HEK293 (cell line): ENCODE measurements around the gene ZCCHC24.
A peak's percentile ranks its signal among the peaks of the same experiment; 100 is the strongest.

ENCODE experiments used
- CTCF ChIA-PET: fragments of 350-600 bp; formaldehyde crosslinking; extraction: SDS; loops from one replicate; lab custom pipeline; 2021; ENCODE audit warnings: antibody characterized with exemption; lab: Yijun Ruan, JAX
- POLR2A ChIA-PET: fragments of 300-600 bp; formaldehyde crosslinking; extraction: SDS; loops from one replicate; lab custom pipeline; 2020; ENCODE audit warnings: antibody characterized with exemption, inconsistent platforms; lab: Yijun Ruan, JAX
- H3K27ac ChIP-seq: fragments of 200-500 bp; sonication (Bioruptor generic); 2 replicates; pipeline ENCODE4 v1.5.1; 2014; ENCODE audit warnings: low read depth, low read length, control low read depth, inconsistent platforms; ENCODE audit errors: extremely low read depth
- H3K36me3 ChIP-seq, 2 experiments: fragments of 200-500 bp in 1 of 2; sonication (Bioruptor generic) in 1 of 2; 1 replicate in 1 of 2; 2 replicates in 1 of 2; pipeline ENCODE4 v1.5.1; 2014 to 2017; ENCODE audit warnings: inconsistent platforms in 2 of 2, low read length in 2 of 2; ENCODE audit not compliant: control insufficient read depth in 2 of 2, insufficient read depth in 1 of 2
- H3K4me1 ChIP-seq: fragments of 200-500 bp; sonication (Bioruptor generic); 2 replicates; pipeline ENCODE4 v1.5.1; 2014; ENCODE audit warnings: mild to moderate bottlenecking, low read length, inconsistent platforms; ENCODE audit not compliant: control insufficient read depth, insufficient read depth
- H3K4me3 ChIP-seq: 2 replicates; pipeline ENCODE4 v1.5.1; 2011; ENCODE audit warnings: low read depth, mild to moderate bottlenecking, control low read depth, low read length, moderate library complexity
- H3K9me3 ChIP-seq: fragments of 200-500 bp; sonication (Bioruptor generic); 2 replicates; pipeline ENCODE4 v1.5.1; 2014; ENCODE audit warnings: low read depth, low read length, inconsistent platforms; ENCODE audit not compliant: control insufficient read depth, insufficient read depth
- CTCF ChIP-seq: fragments of 450-650 bp; formaldehyde crosslinking; IDR thresholded peaks from 2 replicates; pipeline ENCODE4 v1.5.1; 2016; ENCODE audit warnings: missing biosample characterization, missing genetic modification characterization
- HOXC10 ChIP-seq: sonication (generic); formaldehyde crosslinking; IDR thresholded peaks from 2 replicates; pipeline ENCODE4 v1.8.1; 2023; ENCODE audit warnings: mild to moderate bottlenecking, missing genetic modification reagents
- MEIS1 ChIP-seq: sonication (generic); formaldehyde crosslinking; IDR thresholded peaks from 2 replicates; pipeline ENCODE4 v1.8.1; 2022; ENCODE audit warnings: missing genetic modification reagents, mild to moderate bottlenecking, borderline replicate concordance
- PRDM2 ChIP-seq: fragments of 450-650 bp; formaldehyde crosslinking; IDR thresholded peaks from 2 replicates; pipeline ENCODE4 v1.5.1; 2016; ENCODE audit warnings: missing biosample characterization, missing genetic modification characterization, borderline replicate concordance
- ZNF112 ChIP-seq: fragments of 450-650 bp; formaldehyde crosslinking; IDR thresholded peaks from 2 replicates; pipeline ENCODE4 v1.5.0; 2017; ENCODE audit warnings: missing biosample characterization, missing genetic modification characterization
- ZNF2 ChIP-seq: fragments of 450-650 bp; formaldehyde crosslinking; IDR thresholded peaks from 2 replicates; pipeline ENCODE4 v1.5.1; 2016; ENCODE audit warnings: missing biosample characterization, missing genetic modification characterization
- ZNF23 ChIP-seq: fragments of 450-650 bp; formaldehyde crosslinking; IDR thresholded peaks from 2 replicates; pipeline ENCODE4 v1.5.1; 2016; ENCODE audit warnings: missing biosample characterization, missing genetic modification characterization, borderline replicate concordance
- ZNF292 ChIP-seq: fragments of 450-650 bp; formaldehyde crosslinking; IDR thresholded peaks from 2 replicates; pipeline ENCODE4 v1.5.1; 2016; ENCODE audit warnings: low read depth, missing biosample characterization, missing genetic modification characterization, borderline replicate concordance
- ZNF341 ChIP-seq: fragments of 450-650 bp; formaldehyde crosslinking; IDR thresholded peaks from 2 replicates; pipeline ENCODE4; 2016; ENCODE audit warnings: low read depth, missing biosample characterization, missing genetic modification characterization
- ZNF404 ChIP-seq: fragments of 450-650 bp; formaldehyde crosslinking; IDR thresholded peaks from 2 replicates; pipeline ENCODE4 v1.5.1; 2017; ENCODE audit warnings: missing biosample characterization, missing genetic modification characterization
- ZNF48 ChIP-seq: fragments of 450-650 bp; formaldehyde crosslinking; IDR thresholded peaks from 2 replicates; pipeline ENCODE4 v1.5.1; 2016; ENCODE audit warnings: missing biosample characterization, missing genetic modification characterization
- ZNF580 ChIP-seq: fragments of 450-650 bp; formaldehyde crosslinking; IDR thresholded peaks from 2 replicates; pipeline ENCODE4 v1.5.1; 2016; ENCODE audit warnings: missing biosample characterization, missing genetic modification characterization
- ZNF623 ChIP-seq: fragments of 450-650 bp; formaldehyde crosslinking; IDR thresholded peaks from 2 replicates; pipeline ENCODE4 v1.5.1; 2016; ENCODE audit warnings: missing biosample characterization, missing genetic modification characterization
- ZNF624 ChIP-seq: fragments of 450-650 bp; formaldehyde crosslinking; IDR thresholded peaks from 2 replicates; pipeline ENCODE4 v1.5.1; 2017; ENCODE audit warnings: missing biosample characterization, missing genetic modification characterization
- ZNF658 ChIP-seq: fragments of 450-650 bp; formaldehyde crosslinking; IDR thresholded peaks from 2 replicates; pipeline ENCODE4; 2016; ENCODE audit warnings: missing biosample characterization, missing genetic modification characterization
- ZNF776 ChIP-seq: fragments of 450-650 bp; formaldehyde crosslinking; IDR thresholded peaks from 2 replicates; pipeline ENCODE4 v1.5.0; 2017; ENCODE audit warnings: missing biosample characterization, missing genetic modification characterization, borderline replicate concordance
- ZNF777 ChIP-seq: fragments of 450-650 bp; formaldehyde crosslinking; IDR thresholded peaks from 2 replicates; pipeline ENCODE4 v1.5.1; 2017; ENCODE audit warnings: missing biosample characterization, missing genetic modification characterization, borderline replicate concordance
- ZSCAN4 ChIP-seq: fragments of 450-650 bp; formaldehyde crosslinking; IDR thresholded peaks from 2 replicates; pipeline ENCODE4 v1.5.1; 2017; ENCODE audit warnings: missing biosample characterization, missing genetic modification characterization
- TF ChIP-seq, protein P1 (sequence below): fragments of 450-650 bp; formaldehyde crosslinking; IDR thresholded peaks from 2 replicates; pipeline ENCODE4 v1.5.1; 2017; ENCODE audit warnings: missing biosample characterization, missing genetic modification characterization
- TF ChIP-seq, protein P2 (sequence below): fragments of 450-650 bp; formaldehyde crosslinking; IDR thresholded peaks from 2 replicates; pipeline ENCODE4 v1.5.1; 2016; ENCODE audit warnings: missing biosample characterization, missing genetic modification characterization

Gene ZCCHC24

DNA sequence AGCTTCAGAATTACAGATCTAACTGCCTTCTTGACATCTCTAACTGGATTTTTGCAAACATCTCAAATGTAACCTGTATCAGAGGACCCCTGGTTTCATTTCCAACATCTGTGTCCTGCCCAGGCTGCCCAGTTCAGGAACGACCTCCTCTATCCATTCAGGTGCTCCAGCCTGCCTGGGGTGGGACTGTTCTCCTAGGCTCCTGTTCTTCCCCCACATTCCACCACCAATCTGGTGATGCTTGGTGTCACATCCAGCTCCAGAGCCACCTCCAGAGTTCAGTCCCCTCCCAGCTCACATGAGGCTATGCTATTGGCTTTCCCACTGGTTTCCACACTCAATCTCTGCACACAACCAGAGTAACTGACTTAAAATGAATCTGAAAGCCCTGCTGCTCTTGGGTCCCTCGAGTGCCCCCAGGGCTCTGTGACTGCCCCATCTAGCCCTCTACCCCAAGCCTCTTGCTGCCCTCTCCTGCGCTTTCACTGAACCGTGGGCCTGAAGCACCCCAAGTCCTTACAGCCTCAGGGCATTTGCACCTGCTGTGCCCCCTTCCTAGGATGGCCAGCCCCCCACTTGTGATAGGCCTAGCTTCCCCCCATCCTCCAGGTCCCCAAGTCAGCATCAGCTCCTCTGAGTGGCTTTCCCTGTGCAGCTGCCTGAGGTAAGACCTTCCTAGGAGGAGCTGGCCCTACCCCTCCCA is 52.1 kb downstream of the ZCCHC24 start:
- H3K27ac ChIP-seq = no peak overlapping the region
- H3K4me3 ChIP-seq = no peak overlapping the region
- POLR2A ChIA-PET = no interaction called here
- no peaks in the 10 kb centered on the region for H3K4me1 ChIP-seq
- TF ChIP-seq ZNF341 (tag by site-specific recombination) = no peak
- no peak for TF ChIP-seq ZNF404 (tag by site-specific recombination)
- TF ChIP-seq ZNF2 = no peak
- TF ChIP-seq ZNF48 = no peak
- TF ChIP-seq MEIS1 (CRISPR knock-in tag) = no peak
- TF ChIP-seq, protein P1, sequence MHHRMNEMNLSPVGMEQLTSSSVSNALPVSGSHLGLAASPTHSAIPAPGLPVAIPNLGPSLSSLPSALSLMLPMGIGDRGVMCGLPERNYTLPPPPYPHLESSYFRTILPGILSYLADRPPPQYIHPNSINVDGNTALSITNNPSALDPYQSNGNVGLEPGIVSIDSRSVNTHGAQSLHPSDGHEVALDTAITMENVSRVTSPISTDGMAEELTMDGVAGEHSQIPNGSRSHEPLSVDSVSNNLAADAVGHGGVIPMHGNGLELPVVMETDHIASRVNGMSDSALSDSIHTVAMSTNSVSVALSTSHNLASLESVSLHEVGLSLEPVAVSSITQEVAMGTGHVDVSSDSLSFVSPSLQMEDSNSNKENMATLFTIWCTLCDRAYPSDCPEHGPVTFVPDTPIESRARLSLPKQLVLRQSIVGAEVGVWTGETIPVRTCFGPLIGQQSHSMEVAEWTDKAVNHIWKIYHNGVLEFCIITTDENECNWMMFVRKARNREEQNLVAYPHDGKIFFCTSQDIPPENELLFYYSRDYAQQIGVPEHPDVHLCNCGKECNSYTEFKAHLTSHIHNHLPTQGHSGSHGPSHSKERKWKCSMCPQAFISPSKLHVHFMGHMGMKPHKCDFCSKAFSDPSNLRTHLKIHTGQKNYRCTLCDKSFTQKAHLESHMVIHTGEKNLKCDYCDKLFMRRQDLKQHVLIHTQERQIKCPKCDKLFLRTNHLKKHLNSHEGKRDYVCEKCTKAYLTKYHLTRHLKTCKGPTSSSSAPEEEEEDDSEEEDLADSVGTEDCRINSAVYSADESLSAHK (tag by site-specific recombination) = no peak
- TF ChIP-seq ZNF623 = peak; percentile 72
- no peaks in the 10 kb centered on the region for H3K9me3 ChIP-seq
- H3K36me3 ChIP-seq = no peaks in the 10 kb centered on the region
- CTCF ChIA-PET = interaction anchor here (2.1 kb wide), 1 partner anchor 12 kb away, joined by 5 read pairs; no protein-coding TSS in a partner anchor

DNA sequence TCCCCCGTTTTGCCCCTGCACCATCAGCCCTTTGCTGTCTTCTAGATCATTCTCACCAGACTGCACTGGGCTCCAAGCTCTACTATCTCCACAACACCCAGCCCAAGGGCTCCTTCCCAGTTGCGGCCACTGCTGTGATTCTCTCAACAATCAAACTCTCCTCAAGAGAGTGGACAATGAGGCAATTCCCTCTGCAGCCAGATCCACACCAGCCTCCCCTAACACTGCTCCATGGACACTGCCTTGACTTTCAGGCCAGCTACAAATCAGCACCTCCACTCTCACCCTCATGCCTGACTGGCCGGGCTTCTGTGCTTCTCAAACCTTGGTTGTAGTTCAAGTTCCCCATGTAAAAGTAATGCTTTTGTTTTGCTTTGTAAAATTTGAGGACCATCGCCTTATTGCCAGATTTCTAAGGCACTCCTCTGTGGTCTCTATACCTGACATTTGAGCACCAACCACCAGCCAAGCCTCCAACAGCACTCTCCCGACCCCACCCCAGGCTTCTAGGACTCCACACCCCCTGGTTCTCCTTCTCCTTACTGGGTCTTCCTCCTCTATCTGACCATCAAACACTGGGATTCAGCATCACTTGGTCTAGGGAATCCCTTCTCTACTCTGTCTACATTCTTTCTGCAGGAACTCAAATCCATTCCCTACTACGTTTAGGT is 52.8 kb downstream of the ZCCHC24 start:
- H3K27ac ChIP-seq = no peak overlapping the region
- H3K9me3 ChIP-seq = no peaks in the 10 kb centered on the region
- ChIA-PET CTCF (interaction anchor here (1.3 to 2.1 kb wide), 3 partner anchors 8 to 18 kb away, joined by 4 to 9 read pairs (median 5); no protein-coding TSS in a partner anchor), POLR2A (no interaction called here)
- no peak overlapping the region for H3K4me3 ChIP-seq
- no peaks in the 10 kb centered on the region for H3K36me3 ChIP-seq
- H3K4me1 ChIP-seq = no peaks in the 10 kb centered on the region
- TF ChIP-seq ZNF776 (no peak), ZNF23 (tag by site-specific recombination) (no peak), ZNF112 (no peak), ZSCAN4 (tag by site-specific recombination) (no peak), ZNF658 (tag by site-specific recombination) (no peak), HOXC10 (no peak), ZNF580 (tag by site-specific recombination) (no peak), CTCF (no peak), ZNF777 (tag by site-specific recombination) (no peak), PRDM2 (tag by site-specific recombination) (no peak), ZNF624 (tag by site-specific recombination) (no peak), ZNF292 (tag by site-specific recombination) (no peak)
- TF ChIP-seq, protein P2, sequence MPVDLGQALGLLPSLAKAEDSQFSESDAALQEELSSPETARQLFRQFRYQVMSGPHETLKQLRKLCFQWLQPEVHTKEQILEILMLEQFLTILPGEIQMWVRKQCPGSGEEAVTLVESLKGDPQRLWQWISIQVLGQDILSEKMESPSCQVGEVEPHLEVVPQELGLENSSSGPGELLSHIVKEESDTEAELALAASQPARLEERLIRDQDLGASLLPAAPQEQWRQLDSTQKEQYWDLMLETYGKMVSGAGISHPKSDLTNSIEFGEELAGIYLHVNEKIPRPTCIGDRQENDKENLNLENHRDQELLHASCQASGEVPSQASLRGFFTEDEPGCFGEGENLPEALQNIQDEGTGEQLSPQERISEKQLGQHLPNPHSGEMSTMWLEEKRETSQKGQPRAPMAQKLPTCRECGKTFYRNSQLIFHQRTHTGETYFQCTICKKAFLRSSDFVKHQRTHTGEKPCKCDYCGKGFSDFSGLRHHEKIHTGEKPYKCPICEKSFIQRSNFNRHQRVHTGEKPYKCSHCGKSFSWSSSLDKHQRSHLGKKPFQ = no peak
